ENCODE measurements around the gene SLC22A23.

DNA sequence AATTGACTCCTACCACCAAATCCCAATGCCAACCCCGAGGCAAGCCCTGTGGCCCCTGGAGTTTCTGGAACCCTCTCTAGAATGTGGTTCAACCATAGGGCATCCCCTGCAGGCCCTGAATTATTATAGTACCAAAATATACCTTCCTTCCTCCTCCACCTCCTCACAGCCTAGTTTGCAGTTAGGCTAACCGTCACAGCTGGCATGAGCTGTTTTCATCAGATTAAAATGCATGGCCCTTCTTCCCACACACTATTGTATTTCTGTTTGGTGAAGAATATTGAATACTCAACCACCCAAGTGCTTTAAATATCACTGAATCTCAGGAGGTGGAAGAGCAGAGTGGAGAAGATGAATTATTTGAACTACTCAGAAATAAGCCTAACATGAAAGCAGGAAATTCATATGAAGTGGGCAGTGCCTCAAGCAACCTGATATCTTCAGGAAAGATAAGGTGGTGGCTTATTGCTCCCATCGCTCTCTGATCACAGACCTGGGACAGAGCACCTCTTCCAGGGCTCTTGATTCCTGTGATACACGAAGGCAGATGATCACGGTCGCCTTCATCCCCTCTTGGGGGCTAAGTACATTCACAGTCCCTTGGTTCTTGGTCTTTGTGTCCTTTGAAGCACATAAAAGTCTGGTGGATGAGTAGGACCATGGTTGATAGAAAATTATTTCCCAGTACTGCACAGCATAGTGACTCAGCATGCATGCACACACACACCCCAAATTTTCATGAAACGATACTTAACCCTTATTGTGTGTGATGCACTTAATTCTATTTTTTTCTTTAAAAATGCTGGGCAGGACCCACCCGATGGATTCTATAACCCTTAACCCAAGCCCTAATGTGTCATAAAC is 107.2 kb downstream of the SLC22A23 start:
- TF ChIP-seq SP1 (IDR thresholded peaks at IDR 0.05) (no peak), EGR1 (IDR thresholded peaks at IDR 0.05; ENCODE audit: low read depth in 2 of 2) (no peak), RAD21 (IDR thresholded peaks at IDR 0.05) (no peak), TAF1 (conservative IDR thresholded peaks at IDR 0.05) (no peak), GABPA (IDR thresholded peaks at IDR 0.05 in 1 of 2, conservative IDR thresholded peaks at IDR 0.05 in 1 of 2) (no peak), RXRA (IDR thresholded peaks at IDR 0.05) (no peak), JUND (IDR thresholded peaks at IDR 0.05) (no peak), YY1 (IDR thresholded peaks at IDR 0.05) (no peak)
- TF ChIP-seq, protein P1, sequence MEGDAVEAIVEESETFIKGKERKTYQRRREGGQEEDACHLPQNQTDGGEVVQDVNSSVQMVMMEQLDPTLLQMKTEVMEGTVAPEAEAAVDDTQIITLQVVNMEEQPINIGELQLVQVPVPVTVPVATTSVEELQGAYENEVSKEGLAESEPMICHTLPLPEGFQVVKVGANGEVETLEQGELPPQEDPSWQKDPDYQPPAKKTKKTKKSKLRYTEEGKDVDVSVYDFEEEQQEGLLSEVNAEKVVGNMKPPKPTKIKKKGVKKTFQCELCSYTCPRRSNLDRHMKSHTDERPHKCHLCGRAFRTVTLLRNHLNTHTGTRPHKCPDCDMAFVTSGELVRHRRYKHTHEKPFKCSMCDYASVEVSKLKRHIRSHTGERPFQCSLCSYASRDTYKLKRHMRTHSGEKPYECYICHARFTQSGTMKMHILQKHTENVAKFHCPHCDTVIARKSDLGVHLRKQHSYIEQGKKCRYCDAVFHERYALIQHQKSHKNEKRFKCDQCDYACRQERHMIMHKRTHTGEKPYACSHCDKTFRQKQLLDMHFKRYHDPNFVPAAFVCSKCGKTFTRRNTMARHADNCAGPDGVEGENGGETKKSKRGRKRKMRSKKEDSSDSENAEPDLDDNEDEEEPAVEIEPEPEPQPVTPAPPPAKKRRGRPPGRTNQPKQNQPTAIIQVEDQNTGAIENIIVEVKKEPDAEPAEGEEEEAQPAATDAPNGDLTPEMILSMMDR (IDR thresholded peaks at IDR 0.05; ENCODE audit: low read depth, low read length, missing input control): no peak
- TF ChIP-seq, protein P2, sequence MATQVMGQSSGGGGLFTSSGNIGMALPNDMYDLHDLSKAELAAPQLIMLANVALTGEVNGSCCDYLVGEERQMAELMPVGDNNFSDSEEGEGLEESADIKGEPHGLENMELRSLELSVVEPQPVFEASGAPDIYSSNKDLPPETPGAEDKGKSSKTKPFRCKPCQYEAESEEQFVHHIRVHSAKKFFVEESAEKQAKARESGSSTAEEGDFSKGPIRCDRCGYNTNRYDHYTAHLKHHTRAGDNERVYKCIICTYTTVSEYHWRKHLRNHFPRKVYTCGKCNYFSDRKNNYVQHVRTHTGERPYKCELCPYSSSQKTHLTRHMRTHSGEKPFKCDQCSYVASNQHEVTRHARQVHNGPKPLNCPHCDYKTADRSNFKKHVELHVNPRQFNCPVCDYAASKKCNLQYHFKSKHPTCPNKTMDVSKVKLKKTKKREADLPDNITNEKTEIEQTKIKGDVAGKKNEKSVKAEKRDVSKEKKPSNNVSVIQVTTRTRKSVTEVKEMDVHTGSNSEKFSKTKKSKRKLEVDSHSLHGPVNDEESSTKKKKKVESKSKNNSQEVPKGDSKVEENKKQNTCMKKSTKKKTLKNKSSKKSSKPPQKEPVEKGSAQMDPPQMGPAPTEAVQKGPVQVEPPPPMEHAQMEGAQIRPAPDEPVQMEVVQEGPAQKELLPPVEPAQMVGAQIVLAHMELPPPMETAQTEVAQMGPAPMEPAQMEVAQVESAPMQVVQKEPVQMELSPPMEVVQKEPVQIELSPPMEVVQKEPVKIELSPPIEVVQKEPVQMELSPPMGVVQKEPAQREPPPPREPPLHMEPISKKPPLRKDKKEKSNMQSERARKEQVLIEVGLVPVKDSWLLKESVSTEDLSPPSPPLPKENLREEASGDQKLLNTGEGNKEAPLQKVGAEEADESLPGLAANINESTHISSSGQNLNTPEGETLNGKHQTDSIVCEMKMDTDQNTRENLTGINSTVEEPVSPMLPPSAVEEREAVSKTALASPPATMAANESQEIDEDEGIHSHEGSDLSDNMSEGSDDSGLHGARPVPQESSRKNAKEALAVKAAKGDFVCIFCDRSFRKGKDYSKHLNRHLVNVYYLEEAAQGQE (IDR thresholded peaks at IDR 0.05): no peak
